Testis (tissue), 2 donors: ENCODE data around the gene CALML5.

ENCODE experiments used
- POLR2A ChIP-seq: fragments of 450-650 bp; IDR thresholded peaks from one replicate; pipeline ENCODE4 v1.6.1; 2017; ENCODE audit warnings: antibody characterized with exemption, mild to moderate bottlenecking, moderate library complexity
- TF ChIP-seq, protein P1 (sequence below), 3 experiments: fragments of 450-650 bp in 2 of 3; fragments of 200-600 bp in 1 of 3; sonication (generic) in 1 of 3; IDR thresholded peaks; one replicate each; pipeline ENCODE4 v1.5.1; 2016 to 2019; ENCODE audit warnings: antibody characterized with exemption in 3 of 3, mild to moderate bottlenecking in 2 of 3, moderate library complexity in 1 of 3

GRCh38 chr10:5503477-5503835 lies 4.1 kb upstream of the CALML5 start:
- TF ChIP-seq, protein P1, sequence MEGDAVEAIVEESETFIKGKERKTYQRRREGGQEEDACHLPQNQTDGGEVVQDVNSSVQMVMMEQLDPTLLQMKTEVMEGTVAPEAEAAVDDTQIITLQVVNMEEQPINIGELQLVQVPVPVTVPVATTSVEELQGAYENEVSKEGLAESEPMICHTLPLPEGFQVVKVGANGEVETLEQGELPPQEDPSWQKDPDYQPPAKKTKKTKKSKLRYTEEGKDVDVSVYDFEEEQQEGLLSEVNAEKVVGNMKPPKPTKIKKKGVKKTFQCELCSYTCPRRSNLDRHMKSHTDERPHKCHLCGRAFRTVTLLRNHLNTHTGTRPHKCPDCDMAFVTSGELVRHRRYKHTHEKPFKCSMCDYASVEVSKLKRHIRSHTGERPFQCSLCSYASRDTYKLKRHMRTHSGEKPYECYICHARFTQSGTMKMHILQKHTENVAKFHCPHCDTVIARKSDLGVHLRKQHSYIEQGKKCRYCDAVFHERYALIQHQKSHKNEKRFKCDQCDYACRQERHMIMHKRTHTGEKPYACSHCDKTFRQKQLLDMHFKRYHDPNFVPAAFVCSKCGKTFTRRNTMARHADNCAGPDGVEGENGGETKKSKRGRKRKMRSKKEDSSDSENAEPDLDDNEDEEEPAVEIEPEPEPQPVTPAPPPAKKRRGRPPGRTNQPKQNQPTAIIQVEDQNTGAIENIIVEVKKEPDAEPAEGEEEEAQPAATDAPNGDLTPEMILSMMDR (IDR thresholded peaks at IDR 0.05) = no peak
- no peak for TF ChIP-seq POLR2A
